IPS-NIHi11 (cell line): Measurements from ENCODE around the gene AUTS2.

Experiments used
- DNase-seq: peaks from one replicate; pipeline ENCODE4 v3.0.0; 2012; ENCODE audit warnings: mixed read lengths, low spot score

The AUTS2 gene

DNA sequence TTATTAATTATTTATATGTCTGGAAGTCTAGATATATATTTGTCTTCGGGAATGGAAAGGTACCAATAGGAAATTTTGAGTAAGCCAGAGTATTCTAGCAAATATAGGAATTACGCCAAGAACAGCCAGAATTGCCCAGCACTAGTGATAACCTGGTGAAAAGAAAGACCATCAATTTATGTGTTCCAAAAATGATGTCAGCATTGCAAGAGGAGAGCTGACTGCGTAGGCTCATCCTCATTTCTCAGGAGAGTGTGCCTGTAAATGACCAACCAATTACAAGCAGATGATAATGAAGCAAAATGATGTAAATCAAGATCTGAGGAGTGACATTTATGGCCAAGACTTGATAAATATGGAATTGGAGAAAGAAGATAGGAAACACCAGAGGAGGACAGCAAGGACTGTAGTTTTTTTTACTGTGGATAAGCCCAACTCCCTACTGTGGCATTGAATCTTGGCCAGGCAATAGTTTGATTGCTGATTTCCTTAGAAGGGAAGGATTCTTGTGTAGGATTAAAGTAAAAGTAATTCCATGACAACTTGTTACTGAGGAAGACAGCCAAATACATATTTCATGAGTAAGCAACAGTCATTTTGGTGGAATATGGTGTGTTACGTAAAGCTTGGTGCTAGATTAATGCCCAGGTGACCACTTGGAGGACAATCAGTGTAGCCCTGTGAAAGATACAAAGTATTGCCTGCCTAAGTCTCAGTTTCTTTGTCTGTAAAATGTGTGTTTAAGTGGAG is 590.8 kb downstream of the AUTS2 start:
- DNase-seq: no peak

DNA sequence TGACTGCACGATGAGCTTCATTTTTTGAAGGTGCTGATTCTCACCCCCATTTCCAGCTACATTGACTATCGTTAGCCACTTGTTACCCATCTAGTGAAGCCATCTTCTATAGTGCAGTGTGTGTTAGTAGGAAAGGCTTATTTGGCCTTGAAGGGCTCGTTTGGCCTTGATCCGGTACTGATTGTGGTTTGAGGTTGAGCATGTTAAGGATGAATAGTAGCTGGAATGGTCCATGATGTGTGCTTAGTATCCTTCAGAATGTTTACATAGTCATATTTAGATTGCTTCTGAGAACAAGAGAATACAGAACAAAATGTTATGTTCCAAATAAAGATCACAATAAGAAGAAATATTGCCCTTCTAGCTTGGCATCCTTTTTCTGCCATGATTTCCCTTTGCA is 591.5 kb downstream of the AUTS2 start:
- DNase-seq: no peak

DNA sequence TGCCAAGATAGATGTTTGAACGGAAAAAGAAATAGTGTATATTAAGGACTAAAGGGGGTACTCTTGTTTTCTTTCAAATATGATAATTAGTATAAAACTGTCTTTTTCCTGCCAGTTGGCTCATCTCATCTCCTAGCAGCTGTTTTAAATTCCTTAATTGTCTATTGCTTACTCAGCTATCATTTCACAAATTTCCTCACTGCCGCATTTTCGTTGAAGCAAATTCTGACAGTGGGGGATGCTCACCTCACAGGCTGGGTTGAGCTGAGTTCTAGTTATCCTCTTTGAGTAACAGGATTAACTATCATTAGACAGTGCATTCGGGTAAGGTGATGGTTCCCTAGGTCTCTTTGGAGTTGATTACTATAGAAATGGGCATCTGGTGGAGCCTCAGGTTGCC is 592.0 kb downstream of the AUTS2 start:
- DNase-seq: no peak

DNA sequence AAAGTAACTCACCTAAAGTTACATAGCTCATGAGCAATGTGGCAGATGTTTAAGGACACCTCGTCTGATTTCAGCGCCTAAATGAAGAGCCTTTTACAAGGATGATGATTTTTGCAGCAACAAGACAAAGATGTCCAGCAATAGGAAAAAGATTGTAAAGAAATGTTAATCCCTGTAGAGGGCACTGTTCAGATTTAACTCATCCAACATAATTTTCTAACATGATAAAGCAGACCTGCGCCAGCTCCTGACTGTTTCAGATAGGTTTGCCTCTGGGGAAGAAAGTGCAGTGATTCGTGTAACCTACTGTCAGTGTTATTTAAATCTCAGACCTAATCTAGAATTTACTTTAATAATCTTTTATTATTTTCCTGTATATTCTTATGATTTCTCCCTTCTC is 595.2 kb downstream of the AUTS2 start:
- DNase-seq: no peak

DNA sequence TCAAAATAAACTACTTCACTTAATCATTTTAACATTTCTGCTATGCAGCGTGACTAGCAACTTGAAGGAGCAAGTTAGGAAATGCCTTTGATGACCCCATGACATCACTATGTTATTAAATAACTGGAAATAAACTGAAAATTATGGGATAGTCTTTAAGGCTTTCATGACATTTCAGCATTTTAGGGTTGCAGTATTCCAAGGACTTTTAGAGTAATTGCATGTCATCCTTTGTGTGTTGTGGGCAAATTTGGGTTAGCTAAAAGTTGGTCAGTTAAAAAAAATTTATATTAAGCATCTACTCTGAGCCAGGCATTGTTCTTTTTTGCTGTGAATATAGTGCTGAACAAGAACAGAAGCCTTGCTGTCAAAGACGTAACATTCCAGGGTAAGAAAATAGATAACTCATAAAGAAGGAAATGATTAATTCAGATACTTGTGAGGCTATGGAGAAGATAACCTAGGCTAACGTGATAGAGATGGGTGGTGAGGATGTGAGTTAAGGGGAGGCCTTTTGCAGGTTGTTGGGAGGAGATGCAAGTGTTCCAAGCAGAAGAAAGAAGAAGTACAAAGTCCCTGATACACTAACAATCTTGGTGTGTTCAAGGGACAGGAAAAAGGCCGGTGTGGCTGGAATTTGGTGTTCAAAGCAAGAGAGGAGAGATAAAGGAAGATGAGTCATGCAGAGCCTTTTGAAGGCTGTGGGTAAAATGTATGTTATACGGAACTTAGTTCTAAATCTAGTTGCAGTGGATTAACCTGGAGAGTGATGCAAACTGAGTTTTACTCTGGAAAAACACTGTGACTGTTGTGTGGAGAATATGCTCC is 610.2 kb downstream of the AUTS2 start:
- DNase-seq: no peak

DNA sequence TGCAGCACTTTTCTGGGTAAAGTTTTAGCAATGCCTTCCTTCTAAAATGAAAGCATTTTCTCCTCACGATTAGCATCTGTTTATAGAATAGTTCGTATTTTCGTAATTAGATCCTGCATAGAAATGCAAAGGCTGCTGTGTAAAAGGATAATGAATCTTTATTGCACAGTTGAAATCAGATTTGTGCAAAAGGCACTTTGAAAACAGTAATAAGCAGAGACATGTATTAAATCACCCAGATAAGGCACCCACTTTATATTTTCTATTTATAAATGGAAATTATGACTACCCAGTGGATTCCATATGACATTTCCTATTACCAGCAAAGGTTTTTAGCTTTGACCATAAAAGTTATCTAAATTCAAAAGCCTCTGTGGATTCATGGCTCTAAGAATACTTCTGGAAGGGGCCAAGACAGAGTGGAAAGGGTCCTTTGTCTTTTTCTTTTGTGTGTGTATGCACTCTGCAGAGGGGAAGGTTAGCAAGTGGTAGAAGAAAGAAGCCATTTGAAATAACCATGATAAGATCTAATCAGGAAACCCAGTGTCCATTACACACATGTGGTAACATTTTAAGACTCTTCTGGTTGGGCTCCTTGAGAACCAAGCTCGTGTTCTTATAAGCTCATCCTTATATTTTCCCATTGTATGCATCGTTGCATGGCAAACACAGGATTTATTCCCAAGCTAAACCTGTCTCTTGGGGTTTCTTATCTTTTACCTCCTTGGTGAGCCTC is 612.1 kb downstream of the AUTS2 start:
- no peak for DNase-seq

DNA sequence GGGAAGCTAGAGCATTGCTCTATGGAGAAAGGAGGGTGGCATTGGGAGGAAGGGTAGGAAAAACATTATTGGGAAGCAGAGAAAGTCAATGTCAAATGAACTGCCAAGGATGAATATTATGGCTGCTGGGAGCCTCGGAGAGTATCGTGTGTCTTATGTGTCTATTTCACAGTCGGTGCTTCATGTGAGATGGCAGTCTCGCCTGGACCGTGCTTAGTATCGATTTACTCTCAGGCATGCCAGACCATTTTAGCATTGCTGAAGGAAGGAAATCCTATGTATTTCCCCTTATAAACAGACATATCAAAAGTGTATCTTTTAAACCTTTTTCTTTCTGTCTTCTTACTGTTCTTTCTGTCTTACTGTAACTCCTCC is 612.6 kb downstream of the AUTS2 start:
- DNase-seq: no peak

DNA sequence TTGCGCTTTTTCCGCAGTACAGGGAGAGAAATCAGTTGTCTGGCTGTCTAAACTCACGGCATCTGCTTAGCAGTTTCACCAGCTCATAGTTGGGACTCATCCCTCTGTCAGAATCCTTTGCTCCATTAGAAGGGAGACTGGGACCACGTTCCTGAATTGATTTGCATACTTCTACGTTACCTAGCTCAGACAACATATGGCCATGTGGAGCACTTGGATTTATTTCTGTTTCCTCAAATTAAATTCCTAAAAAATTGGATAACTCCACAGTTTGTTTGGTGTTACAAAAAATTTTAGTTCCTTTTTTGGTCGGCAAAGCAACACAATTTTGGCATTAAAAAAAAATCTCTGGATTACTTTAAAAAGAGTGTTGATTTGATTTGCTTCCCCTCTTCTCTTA is 614.0 kb downstream of the AUTS2 start:
- no peak for DNase-seq

DNA sequence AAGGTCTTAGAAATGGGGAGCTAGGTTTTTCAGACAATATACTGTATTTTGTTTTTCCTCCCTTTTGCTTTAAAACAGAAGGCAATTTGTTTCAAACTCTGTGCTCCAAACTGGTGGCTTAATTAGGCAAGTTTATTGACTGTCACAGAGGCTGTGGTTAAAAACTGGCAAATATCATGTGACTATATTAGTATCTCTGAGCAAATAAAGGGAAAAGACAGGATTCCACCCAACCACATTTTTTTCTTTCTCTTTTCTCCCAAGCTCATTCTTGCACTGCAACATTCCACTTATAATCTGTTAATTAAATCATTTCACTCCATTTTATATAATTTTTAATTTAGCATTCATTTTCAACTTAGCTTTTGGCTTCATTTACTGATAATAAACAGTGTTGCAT is 615.8 kb downstream of the AUTS2 start:
- DNase-seq: no peak

DNA sequence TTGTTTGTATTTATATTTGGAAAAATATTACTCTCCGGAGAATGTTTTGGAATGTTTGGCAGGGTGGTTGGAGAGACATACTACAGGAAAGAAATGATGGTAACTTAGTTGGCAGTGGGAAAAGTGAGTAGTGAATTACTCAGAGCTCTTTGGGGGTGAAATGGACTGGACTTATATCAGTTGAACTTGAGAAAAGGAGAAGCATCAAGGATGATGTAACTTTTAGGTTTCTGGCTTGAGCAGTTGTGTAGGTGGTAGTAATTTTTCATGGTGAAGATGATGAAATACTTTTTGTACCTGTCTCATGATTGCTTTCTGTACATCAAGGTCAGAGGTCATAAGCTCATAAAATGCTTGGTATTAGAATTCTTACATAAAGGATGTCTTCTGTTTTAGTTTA is 617.2 kb downstream of the AUTS2 start:
- DNase-seq: no peak

DNA sequence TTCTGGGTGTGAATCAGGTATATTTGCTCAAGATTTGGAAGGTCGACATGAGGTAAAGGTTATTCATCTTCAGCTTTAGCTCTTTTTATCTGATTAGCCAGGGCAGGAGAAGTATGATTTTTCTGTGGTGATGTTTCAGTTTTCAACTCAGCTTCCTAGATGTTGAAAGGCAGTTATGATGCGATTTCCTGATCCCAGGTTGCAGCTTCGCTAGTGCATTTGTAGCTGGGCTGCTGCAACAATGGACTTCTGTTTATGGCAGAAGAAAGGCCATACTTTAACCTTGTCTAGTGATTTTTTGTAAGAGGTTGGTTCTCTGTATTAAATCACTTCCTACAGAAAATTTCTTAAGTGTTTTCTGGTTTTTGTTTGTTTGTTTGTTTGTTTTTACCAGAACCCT is 619.3 kb downstream of the AUTS2 start:
- no peak for DNase-seq

DNA sequence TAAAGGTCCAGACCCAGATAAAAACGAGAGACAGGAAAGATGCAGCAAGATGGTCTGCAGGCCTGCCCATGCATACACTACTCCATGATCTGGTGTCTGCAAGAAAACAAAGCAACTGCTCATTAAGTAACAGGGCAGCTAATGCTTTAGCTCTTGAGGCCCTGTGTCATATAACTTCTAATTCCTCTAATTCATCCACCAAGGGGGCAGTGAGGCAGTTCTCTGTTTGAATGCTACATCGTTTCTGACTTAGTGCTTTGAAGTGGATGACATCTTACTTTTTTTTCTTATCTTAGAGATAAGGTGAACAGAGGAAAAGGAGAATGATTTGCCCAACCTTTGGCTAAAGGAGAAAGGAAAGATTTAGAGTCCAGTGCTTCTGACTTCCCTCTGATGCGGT is 619.7 kb downstream of the AUTS2 start:
- DNase-seq: no peak

DNA sequence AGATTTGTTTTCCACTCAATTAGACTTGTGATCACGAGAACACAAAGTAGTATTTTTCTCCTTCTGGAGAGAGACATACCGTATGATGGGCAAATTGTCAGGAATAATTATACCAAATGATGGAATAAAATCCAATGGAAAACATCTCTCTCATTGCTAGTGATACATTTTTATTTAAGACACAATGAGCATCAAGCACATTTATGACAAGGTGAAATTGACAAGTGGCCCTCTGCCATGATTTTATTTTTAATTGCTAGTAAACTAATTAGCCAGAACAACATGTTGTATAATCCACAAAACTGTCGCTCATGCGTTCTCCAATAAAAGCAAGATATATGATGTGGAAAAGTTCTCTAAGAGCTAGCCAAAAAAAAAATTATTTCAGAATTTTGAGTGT is 620.8 kb downstream of the AUTS2 start:
- no peak for DNase-seq

DNA sequence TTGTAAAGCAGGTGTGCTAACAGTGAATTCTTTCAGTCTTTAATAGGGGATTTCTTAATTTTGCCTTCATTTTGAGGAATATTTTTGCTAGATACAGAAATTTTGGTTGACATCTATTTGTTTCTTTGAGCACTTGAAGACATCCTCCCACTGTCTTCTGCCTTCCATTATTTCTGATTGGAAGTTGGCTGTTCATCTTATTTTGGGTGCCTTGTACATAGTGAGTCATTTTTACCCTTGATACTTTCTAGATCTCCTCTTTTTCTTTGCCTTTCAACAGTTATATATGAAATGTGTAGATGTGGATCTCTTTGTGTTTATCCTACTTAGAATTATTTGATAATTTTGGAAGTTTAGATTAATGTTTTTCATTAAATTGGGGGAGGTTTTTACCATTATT is 631.0 kb downstream of the AUTS2 start:
- no peak for DNase-seq

DNA sequence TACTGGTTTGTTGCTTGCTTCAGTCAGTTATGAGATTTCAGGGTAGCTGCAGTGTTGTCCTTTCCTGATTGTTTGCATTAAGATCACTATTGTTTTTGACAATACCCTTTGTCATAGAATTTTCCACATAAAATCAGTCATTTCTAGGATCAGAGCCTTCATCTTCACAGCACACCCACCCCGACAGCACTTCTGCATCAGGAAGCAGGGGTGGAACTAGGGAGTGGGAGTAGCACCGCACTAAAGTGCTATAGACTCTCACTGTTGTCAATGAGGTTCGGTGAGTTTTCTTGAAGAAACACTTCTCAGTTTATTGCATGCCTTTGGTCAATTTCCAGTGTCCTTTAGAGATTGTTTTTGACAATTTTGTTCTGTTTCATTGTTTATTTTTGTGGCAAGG is 632.5 kb downstream of the AUTS2 start:
- no peak for DNase-seq

DNA sequence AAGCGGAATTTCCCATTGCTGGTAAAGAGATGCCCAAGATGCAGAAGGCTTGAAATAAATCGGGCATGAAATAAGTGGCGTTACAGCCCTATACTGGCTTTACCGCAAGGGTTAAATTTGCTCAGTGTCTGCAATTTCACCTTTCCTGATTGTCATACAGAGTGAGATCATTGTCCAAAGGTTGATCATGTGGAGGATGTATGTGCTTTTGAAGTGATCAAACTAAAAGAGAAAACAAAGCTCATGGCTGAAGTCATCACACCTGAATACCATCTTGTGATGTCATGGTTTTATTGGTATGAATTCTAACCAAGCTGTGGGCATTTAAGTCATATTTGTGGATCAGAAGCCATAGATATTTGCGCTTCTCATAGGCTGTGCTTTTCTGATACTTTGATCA is 635.5 kb downstream of the AUTS2 start:
- DNase-seq: no peak

DNA sequence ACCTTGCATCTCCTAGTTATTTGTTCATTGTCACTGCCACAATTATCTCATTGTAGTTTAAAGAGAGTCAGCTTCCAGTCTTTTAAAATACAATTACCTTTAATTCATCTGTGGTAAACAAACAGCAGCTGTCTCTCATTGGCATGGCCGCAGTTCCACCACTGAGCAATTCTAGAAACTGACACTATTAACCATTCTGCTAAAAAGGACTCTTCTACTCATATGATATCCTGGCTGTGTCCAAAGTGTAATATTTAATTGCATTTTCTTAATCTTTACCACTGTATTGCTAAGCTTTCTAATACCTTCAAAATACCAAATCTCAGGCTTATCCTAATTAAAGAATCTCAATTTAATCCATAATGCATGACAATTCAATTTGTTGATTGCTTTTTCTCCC is 639.0 kb downstream of the AUTS2 start:
- DNase-seq: no peak

DNA sequence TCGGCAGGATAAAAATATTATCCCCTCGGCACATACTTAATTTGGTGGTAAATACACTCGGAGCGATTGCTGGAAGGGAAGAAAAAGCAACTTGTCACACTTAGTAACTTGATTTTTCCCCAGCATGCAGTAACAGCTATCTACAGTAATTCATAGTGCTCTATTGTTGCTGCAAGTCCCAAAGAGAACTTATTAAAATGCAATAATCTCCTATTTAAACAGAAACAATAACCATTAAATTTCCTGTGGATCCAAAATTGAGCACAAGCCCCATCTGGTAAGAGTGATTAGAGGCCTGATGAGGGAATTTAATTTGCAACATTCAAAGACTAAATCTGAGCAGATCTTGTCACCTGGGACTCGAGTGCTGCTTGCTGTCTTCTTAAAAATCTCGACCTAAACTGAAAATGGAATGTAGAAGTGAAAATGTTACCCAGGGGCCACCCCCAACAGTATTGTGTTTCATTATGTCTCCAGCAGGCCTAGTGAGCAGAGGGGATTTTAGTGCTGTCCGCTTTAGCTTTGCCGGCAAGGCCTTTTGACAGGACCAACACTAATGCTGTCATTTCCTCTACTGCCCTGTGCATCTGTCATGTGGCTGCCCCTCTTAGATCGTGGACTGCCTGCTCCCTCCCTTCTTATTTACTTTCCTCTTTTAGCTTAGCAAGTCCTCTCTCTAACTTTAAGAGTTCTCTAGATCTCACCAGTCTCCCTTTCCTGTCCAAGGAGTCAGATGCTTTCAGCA is 639.7 kb downstream of the AUTS2 start:
- DNase-seq: no peak

DNA sequence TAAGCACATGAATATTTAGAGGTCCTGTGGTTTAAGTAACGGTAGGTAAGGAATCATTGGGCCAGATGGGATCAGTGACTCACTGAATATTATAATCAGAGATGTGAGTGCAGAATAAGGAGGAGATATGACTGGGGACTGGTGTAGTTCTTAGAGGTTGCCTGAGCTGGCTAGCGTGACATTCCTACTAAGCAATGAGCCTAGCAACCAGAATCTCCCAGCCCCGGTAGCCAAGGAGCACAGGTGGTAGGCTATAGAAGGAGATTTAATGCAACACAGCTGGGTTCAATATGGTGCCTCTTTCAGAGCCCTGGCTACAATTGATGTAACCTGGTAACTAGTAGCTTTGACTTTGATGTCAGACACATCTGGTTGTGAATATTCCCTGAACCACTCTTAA is 641.6 kb downstream of the AUTS2 start:
- no peak for DNase-seq

DNA sequence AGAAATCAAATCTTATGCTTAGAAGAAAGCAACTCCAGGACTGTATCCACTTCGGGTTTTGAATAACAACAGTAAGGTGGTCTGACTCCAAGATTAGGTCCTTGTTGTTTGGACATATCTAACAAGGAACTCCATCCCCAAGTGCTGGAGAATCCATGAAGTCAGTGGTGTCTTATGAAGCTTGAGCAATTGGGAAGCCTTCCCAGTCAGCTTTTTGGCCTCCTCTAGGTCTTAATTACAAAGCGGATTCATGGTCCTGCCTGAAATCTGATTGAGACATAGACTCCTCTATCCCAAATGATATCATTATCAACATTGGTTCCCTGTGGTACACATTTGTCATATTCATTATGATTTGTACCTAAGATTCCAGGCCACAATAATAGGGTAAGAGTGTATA is 642.6 kb downstream of the AUTS2 start:
- no peak for DNase-seq

DNA sequence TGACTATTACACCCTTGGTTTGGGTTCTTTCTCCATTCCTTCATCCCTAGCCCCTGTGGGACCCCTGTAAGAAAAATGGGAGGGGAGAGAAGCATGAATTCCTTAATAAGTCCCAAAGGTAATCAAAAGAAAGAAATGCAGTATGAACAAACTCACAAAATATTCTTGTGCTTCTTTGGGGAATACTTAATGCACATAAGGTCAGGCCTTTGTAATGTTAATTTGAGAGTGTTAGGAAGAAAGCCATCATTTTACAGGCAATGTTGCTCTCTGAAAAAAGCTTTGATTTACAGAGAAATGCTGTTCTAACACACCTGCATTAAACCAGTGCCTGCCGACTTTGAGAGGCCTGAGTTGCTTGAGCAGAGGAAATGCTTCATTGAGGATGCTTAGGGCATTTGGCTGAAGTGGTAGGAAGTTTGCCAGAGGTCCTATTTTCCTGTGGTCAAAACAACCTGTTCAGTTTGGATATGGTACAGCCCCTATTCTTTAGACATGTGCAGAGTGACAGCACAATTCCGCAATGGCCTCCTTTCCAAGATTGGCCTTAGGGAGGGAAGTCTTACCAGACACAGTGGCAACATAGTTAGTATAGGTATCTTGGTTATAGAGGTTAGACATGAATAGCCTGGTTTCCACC is 643.4 kb downstream of the AUTS2 start:
- no peak for DNase-seq

DNA sequence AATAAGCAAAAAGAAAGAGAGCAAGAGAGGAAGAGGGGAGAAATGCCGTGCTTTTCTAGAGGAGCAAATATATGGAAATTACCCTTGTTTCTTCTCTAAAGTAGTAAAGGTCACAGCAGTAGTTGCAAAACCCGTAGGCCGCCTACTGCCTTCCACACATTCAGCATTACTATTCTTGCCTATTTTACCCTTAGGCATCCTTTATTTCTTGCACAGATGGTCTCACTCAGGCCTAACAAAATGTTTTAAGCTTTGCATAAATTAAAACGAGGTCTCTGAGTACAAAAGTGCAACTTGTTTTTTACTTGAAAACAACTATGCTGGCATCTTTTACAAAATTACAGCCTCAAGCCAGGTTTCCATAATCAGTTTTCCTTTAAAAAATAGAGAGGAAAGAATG is 644.6 kb downstream of the AUTS2 start:
- DNase-seq: no peak
